ENCODE results near the gene TTC19.

Gene TTC19

GRCh38 chr17:15952916-15953790 is 46.5 kb upstream of the TTC19 start:
- H3K79me1 ChIP-seq (replicated peaks; ENCODE audit: low read length, poor library complexity, severe bottlenecking), result peaks cover 17% of the 10 kb centered on the region
- H3K4ac ChIP-seq (ENCODE audit: low read depth in 1 of 2, low read length in 2 of 2), result peak overlapping the region in 1 of 2 experiments; percentile 59
- DNase-seq, result no peak
- no peak overlapping the region for H3K4me2 ChIP-seq (ENCODE audit: low read length, poor library complexity, severe bottlenecking)
- no peak overlapping the region for H4K91ac ChIP-seq (ENCODE audit: low read length)
- 82% methylated on average over 21 of the region's 22 CpGs for whole genome bisulfite sequencing
- peak overlapping the region; percentile 46 for H3K27ac ChIP-seq (ENCODE audit: low read length, poor library complexity, severe bottlenecking)
- no peak overlapping the region for H4K8ac ChIP-seq (ENCODE audit: low read length)
- H3K27me3 ChIP-seq (ENCODE audit: control insufficient read depth in 1 of 2, insufficient read depth in 1 of 2, low read length in 2 of 2), result no peaks in the 10 kb centered on the region
- peak overlapping the region; percentile 42 for H2AFZ ChIP-seq (ENCODE audit: low read depth, low read length)
- H3K18ac ChIP-seq (ENCODE audit: low read depth in 1 of 2, low read length in 2 of 2), result peak overlapping the region; percentile 3 to 37
- H2BK15ac ChIP-seq (ENCODE audit: low read depth, poor library complexity, severe bottlenecking), result no peak overlapping the region
- H3K23ac ChIP-seq (ENCODE audit: low read length in 2 of 2), result no peak overlapping the region
- H2BK12ac ChIP-seq (ENCODE audit: low read length in 2 of 2), result peak overlapping the region in 1 of 2 experiments; percentile 75
- H3K9ac ChIP-seq (ENCODE audit: low read length), result no peak overlapping the region
- peaks cover 0 to 19% of the 10 kb centered on the region in 2 experiments for H3K36me3 ChIP-seq (ENCODE audit: control insufficient read depth in 1 of 2, insufficient read depth in 2 of 2, low read depth in 1 of 2, low read length in 2 of 2)
- H3K14ac ChIP-seq (ENCODE audit: low read length in 2 of 2), result no peak overlapping the region
- peaks cover 33% of the 10 kb centered on the region for H3K4me1 ChIP-seq (ENCODE audit: control insufficient read depth, insufficient read depth, low read depth, low read length)
- no peak overlapping the region for H2AK5ac ChIP-seq (ENCODE audit: low read length, severe bottlenecking)
- no peak overlapping the region for H3K4me3 ChIP-seq (ENCODE audit: insufficient read depth in 1 of 2, low read depth in 1 of 2, low read length in 2 of 2)
- H2BK120ac ChIP-seq (ENCODE audit: low read depth, low read length), result no peak overlapping the region
- no peak overlapping the region for H2BK5ac ChIP-seq (ENCODE audit: low read depth, low read length, poor library complexity, severe bottlenecking)
- H3K9me3 ChIP-seq (ENCODE audit: control insufficient read depth, low read length), result no peaks in the 10 kb centered on the region

DNA sequence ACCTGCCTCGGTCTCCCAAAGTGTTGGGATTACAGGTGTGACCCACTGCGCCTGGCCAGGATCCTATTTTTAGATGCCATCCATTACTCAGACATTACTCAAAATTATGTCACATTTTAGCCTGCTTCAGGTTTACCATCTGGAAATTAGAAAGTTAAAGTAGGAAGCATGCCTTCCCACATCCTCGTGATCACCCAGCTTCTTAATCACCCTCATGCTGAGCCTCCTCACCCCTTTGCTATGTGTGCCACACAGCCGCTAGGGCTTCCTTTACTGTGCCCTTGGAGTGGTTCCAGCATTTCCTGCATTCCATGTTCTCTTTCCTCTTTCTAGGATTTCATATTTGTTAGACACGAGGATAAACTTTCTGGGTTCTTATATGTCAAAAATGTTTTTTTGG is 45.4 kb upstream of the TTC19 start:
- Histone ChIP-seq H3K18ac (ENCODE audit: low read depth in 1 of 2, low read length in 2 of 2) (no peak overlapping the region), H3K4me2 (ENCODE audit: low read length, poor library complexity, severe bottlenecking) (no peak overlapping the region), H2BK120ac (ENCODE audit: low read depth, low read length) (no peak overlapping the region), H3K79me1 (replicated peaks; ENCODE audit: low read length, poor library complexity, severe bottlenecking) (peaks cover 14% of the 10 kb centered on the region), H3K23ac (ENCODE audit: low read length in 2 of 2) (no peak overlapping the region), H2BK15ac (ENCODE audit: low read depth, poor library complexity, severe bottlenecking) (no peak overlapping the region), H2BK5ac (ENCODE audit: low read depth, low read length, poor library complexity, severe bottlenecking) (no peak overlapping the region), H2AK5ac (ENCODE audit: low read length, severe bottlenecking) (no peak overlapping the region), H4K91ac (ENCODE audit: low read length) (no peak overlapping the region), H3K9me3 (ENCODE audit: control insufficient read depth, low read length) (no peaks in the 10 kb centered on the region), H3K36me3 (ENCODE audit: control insufficient read depth in 1 of 2, insufficient read depth in 2 of 2, low read depth in 1 of 2, low read length in 2 of 2) (peaks cover 0 to 16% of the 10 kb centered on the region in 2 experiments), H3K27ac (ENCODE audit: low read length, poor library complexity, severe bottlenecking) (peak overlapping the region; percentile 19), H3K4me3 (ENCODE audit: insufficient read depth in 1 of 2, low read depth in 1 of 2, low read length in 2 of 2) (no peak overlapping the region), H3K4ac (ENCODE audit: low read depth in 1 of 2, low read length in 2 of 2) (no peak overlapping the region), H3K9ac (ENCODE audit: low read length) (no peak overlapping the region), H3K27me3 (ENCODE audit: control insufficient read depth in 1 of 2, insufficient read depth in 1 of 2, low read length in 2 of 2) (no peaks in the 10 kb centered on the region), H2BK12ac (ENCODE audit: low read length in 2 of 2) (no peak overlapping the region), H4K8ac (ENCODE audit: low read length) (peak overlapping the region; percentile 62), H2AFZ (ENCODE audit: low read depth, low read length) (no peak overlapping the region), H3K4me1 (ENCODE audit: control insufficient read depth, insufficient read depth, low read depth, low read length) (peaks cover 33% of the 10 kb centered on the region), H3K14ac (ENCODE audit: low read length in 2 of 2) (no peak overlapping the region)
- 26% methylated on average over 5 of the region's 5 CpGs for WGBS
- peak; percentile 75 for DNase-seq

GRCh38 chr17:15955793-15956541 is 43.7 kb upstream of the TTC19 start:
- Histone ChIP-seq H3K4me2 (ENCODE audit: low read length, poor library complexity, severe bottlenecking) (no peak overlapping the region), H4K8ac (ENCODE audit: low read length) (peak overlapping the region; percentile 0)

GRCh38 chr17:15957206-15957605 is 42.4 kb upstream of the TTC19 start:
- H3K4me1 ChIP-seq (ENCODE audit: control insufficient read depth, insufficient read depth, low read depth, low read length), result peaks cover 20% of the 10 kb centered on the region
- no peaks in the 10 kb centered on the region for H3K36me3 ChIP-seq (ENCODE audit: control insufficient read depth in 1 of 2, insufficient read depth in 2 of 2, low read depth in 1 of 2, low read length in 2 of 2)
- H3K23ac ChIP-seq (ENCODE audit: low read length in 2 of 2), result no peak overlapping the region
- no peak overlapping the region for H3K9ac ChIP-seq (ENCODE audit: low read length)
- no peaks in the 10 kb centered on the region for H3K9me3 ChIP-seq (ENCODE audit: control insufficient read depth, low read length)
- no peak overlapping the region for H3K14ac ChIP-seq (ENCODE audit: low read length in 2 of 2)
- no peak overlapping the region for H2BK5ac ChIP-seq (ENCODE audit: low read depth, low read length, poor library complexity, severe bottlenecking)
- no peak overlapping the region for H4K91ac ChIP-seq (ENCODE audit: low read length)
- no peaks in the 10 kb centered on the region for H3K27me3 ChIP-seq (ENCODE audit: control insufficient read depth in 1 of 2, insufficient read depth in 1 of 2, low read length in 2 of 2)
- H3K18ac ChIP-seq (ENCODE audit: low read depth in 1 of 2, low read length in 2 of 2), result peak overlapping the region in 1 of 2 experiments; percentile 18
- no peak overlapping the region for H3K27ac ChIP-seq (ENCODE audit: low read length, poor library complexity, severe bottlenecking)
- no peak overlapping the region for H2AK5ac ChIP-seq (ENCODE audit: low read length, severe bottlenecking)
- peak overlapping the region in 1 of 2 experiments; percentile 2 for H3K4ac ChIP-seq (ENCODE audit: low read depth in 1 of 2, low read length in 2 of 2)
- H3K4me3 ChIP-seq (ENCODE audit: insufficient read depth in 1 of 2, low read depth in 1 of 2, low read length in 2 of 2), result no peak overlapping the region
- DNase-seq, result peak; percentile 38
- H2BK12ac ChIP-seq (ENCODE audit: low read length in 2 of 2), result peak overlapping the region in 1 of 2 experiments; percentile 0
- H2BK15ac ChIP-seq (ENCODE audit: low read depth, poor library complexity, severe bottlenecking), result no peak overlapping the region
- H4K8ac ChIP-seq (ENCODE audit: low read length), result no peak overlapping the region
- H2AFZ ChIP-seq (ENCODE audit: low read depth, low read length), result no peak overlapping the region
- 74% methylated on average over 6 of the region's 6 CpGs for WGBS
- H3K79me1 ChIP-seq (replicated peaks; ENCODE audit: low read length, poor library complexity, severe bottlenecking), result no peaks in the 10 kb centered on the region
- H3K4me2 ChIP-seq (ENCODE audit: low read length, poor library complexity, severe bottlenecking), result no peak overlapping the region
- H2BK120ac ChIP-seq (ENCODE audit: low read depth, low read length), result no peak overlapping the region

More at GRCh38 chr17:15955793-15956541, 43.7 kb upstream of the TTC19 start:
- Histone ChIP-seq H3K27me3 (ENCODE audit: control insufficient read depth in 1 of 2, insufficient read depth in 1 of 2, low read length in 2 of 2) (no peaks in the 10 kb centered on the region), H3K9me3 (ENCODE audit: control insufficient read depth, low read length) (no peaks in the 10 kb centered on the region), H2AK5ac (ENCODE audit: low read length, severe bottlenecking) (no peak overlapping the region), H3K36me3 (ENCODE audit: control insufficient read depth in 1 of 2, insufficient read depth in 2 of 2, low read depth in 1 of 2, low read length in 2 of 2) (peaks cover 0 to 9% of the 10 kb centered on the region in 2 experiments), H2AFZ (ENCODE audit: low read depth, low read length) (no peak overlapping the region), H3K9ac (ENCODE audit: low read length) (no peak overlapping the region), H3K14ac (ENCODE audit: low read length in 2 of 2) (no peak overlapping the region), H3K4me1 (ENCODE audit: control insufficient read depth, insufficient read depth, low read depth, low read length) (peaks cover 27% of the 10 kb centered on the region), H3K23ac (ENCODE audit: low read length in 2 of 2) (no peak overlapping the region), H2BK5ac (ENCODE audit: low read depth, low read length, poor library complexity, severe bottlenecking) (no peak overlapping the region), H3K27ac (ENCODE audit: low read length, poor library complexity, severe bottlenecking) (no peak overlapping the region), H4K91ac (ENCODE audit: low read length) (no peak overlapping the region), H3K4ac (ENCODE audit: low read depth in 1 of 2, low read length in 2 of 2) (peak overlapping the region in 1 of 2 experiments; percentile 24), H2BK120ac (ENCODE audit: low read depth, low read length) (no peak overlapping the region), H3K79me1 (replicated peaks; ENCODE audit: low read length, poor library complexity, severe bottlenecking) (peaks cover 5% of the 10 kb centered on the region), H3K18ac (ENCODE audit: low read depth in 1 of 2, low read length in 2 of 2) (peak overlapping the region in 1 of 2 experiments; percentile 55), H3K4me3 (ENCODE audit: insufficient read depth in 1 of 2, low read depth in 1 of 2, low read length in 2 of 2) (no peak overlapping the region), H2BK12ac (ENCODE audit: low read length in 2 of 2) (no peak overlapping the region), H2BK15ac (ENCODE audit: low read depth, poor library complexity, severe bottlenecking) (no peak overlapping the region)
- no peak for DNase-seq
- 87% methylated on average over 11 of the region's 14 CpGs for WGBS

Data from mesenchymal stem cell (in vitro differentiated cells and primary cell).